ENCODE data around the gene IL10.
"Not testable (repeated sequence)": the region's sequence is repeated elsewhere in the genome, so short reads cannot be mapped to it uniquely, and the experiment has no call there.

Gene IL10

DNA sequence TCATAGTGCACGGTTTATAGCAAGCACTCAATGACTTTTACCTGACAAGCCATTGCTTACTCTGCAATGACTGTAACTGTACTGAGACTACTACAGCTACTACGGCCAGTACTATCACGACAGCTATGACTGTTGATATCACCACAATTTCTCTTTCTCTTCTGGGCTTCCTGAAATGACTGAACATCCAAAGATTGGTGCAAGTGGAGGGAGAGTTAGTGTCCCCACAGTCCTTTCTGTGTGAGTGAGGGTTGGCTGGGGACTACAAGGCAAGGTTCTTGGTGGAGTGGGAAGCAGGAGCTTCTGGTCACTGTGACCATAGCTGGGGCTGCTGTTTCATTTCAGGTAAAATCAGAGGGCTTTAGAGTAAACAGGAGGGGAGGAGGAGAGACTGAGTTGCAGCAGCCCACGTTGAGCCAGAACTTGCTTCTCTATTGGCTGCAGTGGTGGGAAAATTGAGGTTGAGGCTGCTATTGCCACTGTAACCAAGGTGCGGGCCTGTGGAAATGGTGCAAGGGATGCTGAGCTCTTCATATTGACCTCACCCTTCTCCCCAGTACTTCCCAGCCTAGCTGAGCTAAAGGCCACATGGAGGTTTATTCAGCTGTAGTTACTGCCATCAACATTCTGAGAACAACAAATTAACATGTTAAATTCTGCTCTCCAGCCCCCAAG is 14.1 kb upstream of the IL10 start:
- TF ChIP-seq, protein P1, sequence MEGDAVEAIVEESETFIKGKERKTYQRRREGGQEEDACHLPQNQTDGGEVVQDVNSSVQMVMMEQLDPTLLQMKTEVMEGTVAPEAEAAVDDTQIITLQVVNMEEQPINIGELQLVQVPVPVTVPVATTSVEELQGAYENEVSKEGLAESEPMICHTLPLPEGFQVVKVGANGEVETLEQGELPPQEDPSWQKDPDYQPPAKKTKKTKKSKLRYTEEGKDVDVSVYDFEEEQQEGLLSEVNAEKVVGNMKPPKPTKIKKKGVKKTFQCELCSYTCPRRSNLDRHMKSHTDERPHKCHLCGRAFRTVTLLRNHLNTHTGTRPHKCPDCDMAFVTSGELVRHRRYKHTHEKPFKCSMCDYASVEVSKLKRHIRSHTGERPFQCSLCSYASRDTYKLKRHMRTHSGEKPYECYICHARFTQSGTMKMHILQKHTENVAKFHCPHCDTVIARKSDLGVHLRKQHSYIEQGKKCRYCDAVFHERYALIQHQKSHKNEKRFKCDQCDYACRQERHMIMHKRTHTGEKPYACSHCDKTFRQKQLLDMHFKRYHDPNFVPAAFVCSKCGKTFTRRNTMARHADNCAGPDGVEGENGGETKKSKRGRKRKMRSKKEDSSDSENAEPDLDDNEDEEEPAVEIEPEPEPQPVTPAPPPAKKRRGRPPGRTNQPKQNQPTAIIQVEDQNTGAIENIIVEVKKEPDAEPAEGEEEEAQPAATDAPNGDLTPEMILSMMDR (IDR thresholded peaks at IDR 0.05; ENCODE audit: insufficient read depth, low read depth, low read length, missing control alignments) = no peak
- H3K4me3 ChIP-seq (ENCODE audit: low read length) = no peak overlapping the region
- DNase-seq (ENCODE audit: low read depth) = no peak

DNA sequence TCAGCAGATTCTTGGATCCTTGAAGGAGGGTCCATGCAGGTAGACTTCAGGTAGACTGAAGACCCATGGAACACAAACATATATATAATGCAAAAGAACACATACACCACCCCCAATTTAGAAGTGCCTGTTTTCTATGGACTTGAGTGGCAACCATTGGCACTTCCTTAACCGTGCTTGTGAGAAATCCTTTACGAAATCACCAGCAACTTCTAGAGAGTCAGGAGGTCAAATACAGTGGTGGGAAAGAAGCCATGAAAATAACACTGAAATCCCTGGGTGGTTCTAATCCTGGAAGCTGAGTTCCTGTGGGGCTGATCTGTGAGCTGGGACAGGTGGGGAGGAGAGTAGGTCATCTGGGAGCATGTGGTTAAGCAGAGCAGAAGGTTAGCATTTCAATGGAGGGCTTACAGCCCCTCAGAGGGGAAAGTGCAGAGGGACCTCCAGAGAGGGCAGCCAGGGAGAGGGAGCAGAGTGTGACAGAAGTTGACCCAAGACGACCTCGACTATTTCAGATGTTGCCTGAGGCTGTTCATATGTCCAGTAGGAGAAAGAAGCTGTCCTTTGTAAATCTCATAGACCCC is 13.0 kb upstream of the IL10 start:
- TF ChIP-seq, protein P1 (IDR thresholded peaks at IDR 0.05; ENCODE audit: insufficient read depth, low read depth, low read length, missing control alignments) = no peak
- H3K4me3 ChIP-seq (ENCODE audit: low read length) = no peak overlapping the region
- DNase-seq (ENCODE audit: low read depth) = no peak

DNA sequence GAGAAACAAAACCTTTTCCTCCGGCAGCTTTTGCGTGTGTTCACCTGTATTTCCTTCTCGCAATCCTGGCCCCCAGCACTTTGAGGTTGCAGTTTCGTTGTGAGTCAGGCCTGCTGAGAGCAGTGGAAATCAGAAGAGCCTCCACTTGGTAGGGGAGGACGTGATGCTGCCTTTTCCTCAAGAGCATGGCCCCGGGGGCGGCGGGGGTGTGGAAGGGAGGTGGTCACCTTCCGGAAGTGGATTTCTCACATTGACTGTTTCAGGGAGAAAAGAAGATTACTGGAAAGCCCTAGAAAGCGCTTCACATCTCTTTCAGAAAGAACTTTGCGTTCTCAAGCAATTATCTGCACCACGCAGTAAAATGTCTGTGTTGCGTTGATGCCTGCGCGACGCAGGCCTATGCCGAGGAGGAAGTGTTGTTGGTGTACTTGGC is 12.2 kb upstream of the IL10 start:
- TF ChIP-seq, protein P1 (IDR thresholded peaks at IDR 0.05; ENCODE audit: insufficient read depth, low read depth, low read length, missing control alignments) = no peak
- H3K4me3 ChIP-seq (ENCODE audit: low read length) = no peak overlapping the region
- peak; percentile 55 for DNase-seq (ENCODE audit: low read depth)

DNA sequence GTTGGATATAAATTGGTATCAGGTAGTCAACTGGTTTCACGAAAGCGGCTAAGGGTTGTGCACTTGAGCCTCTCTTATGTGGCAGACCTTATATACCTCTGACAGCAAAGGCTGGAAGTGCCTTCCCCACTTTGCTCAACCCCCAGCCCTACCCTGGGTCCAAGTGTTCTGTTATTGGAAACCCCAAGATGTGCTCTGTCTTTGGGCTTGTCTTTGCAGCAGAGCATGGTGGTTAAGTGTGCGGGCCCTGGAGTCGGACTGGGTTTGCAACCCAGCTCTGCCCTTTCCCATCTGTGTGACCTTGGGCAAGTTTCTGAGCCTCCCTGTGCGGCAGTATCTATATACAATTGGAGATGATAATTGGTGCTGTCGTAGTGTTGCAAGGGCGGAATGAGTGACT is 11.2 kb upstream of the IL10 start:
- H3K4me3 ChIP-seq (ENCODE audit: low read length) = no peak overlapping the region
- TF ChIP-seq, protein P1 (IDR thresholded peaks at IDR 0.05; ENCODE audit: insufficient read depth, low read depth, low read length, missing control alignments) = no peak
- no peak for DNase-seq (ENCODE audit: low read depth)

DNA sequence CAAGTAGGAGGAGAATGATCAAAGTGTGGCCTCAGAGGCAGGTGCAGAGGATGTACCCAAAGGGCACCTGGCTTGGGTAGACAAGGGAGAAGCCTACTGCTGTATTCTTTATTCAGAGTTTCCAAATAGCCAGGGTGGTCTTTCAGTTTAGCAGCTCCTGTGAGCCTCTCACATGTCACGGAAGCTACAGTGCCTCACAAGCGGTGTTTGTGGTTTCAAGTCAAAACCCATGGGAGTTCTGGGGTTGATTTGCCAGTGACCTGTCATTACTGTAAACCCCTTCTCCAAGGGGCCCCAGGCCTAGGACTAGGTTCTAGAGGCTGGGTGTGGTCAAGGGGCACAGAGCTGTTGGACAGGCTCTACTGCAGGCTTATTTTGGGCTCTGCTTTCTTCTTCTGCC is 10.2 kb upstream of the IL10 start:
- TF ChIP-seq, protein P1 (IDR thresholded peaks at IDR 0.05; ENCODE audit: insufficient read depth, low read depth, low read length, missing control alignments) = no peak
- H3K4me3 ChIP-seq (ENCODE audit: low read length) = no peak overlapping the region
- DNase-seq (ENCODE audit: low read depth) = no peak

DNA sequence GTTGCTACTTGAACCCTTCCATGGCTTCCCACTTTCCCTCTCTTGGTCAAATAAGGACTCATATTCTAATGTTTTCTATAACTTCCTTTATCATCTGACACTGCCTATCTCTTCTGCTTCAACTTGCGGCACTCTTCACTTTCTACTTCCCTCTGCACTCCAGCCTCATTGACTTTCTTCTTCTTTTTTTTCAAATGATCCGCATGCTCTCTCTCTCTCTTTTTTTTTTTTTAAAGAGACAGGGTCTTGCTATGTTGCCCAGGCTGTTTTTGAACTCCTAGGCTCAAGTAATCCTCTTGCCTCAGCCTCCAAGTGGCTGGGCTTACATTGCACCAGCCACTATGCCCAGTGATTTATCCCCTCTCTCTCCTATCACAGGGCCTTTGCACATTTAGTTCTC is 7.3 kb upstream of the IL10 start:
- no peak for DNase-seq (ENCODE audit: low read depth)
- H3K4me3 ChIP-seq (ENCODE audit: low read length) = no peak overlapping the region
- TF ChIP-seq, protein P1 (IDR thresholded peaks at IDR 0.05; ENCODE audit: insufficient read depth, low read depth, low read length, missing control alignments) = no peak

DNA sequence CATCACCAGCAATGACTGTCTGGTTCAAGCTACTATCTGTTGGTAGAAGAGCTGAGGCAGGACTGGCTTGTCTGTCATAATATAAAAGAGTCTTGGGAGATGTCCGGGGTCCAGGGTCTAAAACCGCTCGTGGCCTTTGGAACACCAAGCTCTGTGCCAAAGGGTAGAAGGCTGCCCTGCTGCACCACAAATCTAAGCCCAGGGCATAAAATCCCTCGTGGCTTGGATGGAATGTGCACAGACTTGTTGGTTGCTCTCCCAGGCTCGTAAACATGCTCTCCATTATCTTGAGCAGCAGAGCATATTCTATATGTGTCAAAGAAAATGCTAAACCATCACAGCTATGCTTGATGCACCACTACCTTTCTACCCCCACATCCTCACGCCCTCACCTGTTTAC is 6.6 kb upstream of the IL10 start:
- DNase-seq (ENCODE audit: low read depth) = peak; percentile 57

More for the DNA sequence above, 6.6 kb upstream of the IL10 start:
- not testable (repeated sequence) for H3K4me3 ChIP-seq (ENCODE audit: low read length)

All from epithelial cell of esophagus (primary cell).